Body of pancreas (tissue), 4 donors: ENCODE data around the gene SGSH. TPM values are rescaled to one million over a fixed set of nuclear protein-coding genes. Genes with fewer than 3 reads are reported as not detected.

Experiments used
- ATAC-seq: fragments of 150-250 bp; one replicate; pipeline ENCODE4 v1.9.1; 2016
- DNase-seq, 4 donors: peaks; one replicate each; pipeline ENCODE4 v3.0.0-alpha.2; 2019
- H3K27ac ChIP-seq, 4 donors: fragments of 200-600 bp; sonication (generic); 1 replicate in 3 of 4; 2 replicates in 1 of 4; pipeline versions ENCODE4 v1.5.1 to v1.6.1; 2016 to 2019; ENCODE audit warnings: mild to moderate bottlenecking in 1 of 4, mixed read lengths in 1 of 4, moderate library complexity in 1 of 4
- H3K27me3 ChIP-seq, 2 donors: fragments of 200-600 bp; sonication (generic); one replicate each; pipeline ENCODE4 v1.6.0; 2016; ENCODE audit warnings: mild to moderate bottlenecking in 1 of 2
- H3K36me3 ChIP-seq, 2 donors: fragments of 200-600 bp; sonication (generic); replicated peaks in 1 of 2; 2 replicates each; pipeline ENCODE4 v1.5.1; 2016; ENCODE audit warnings: low read depth in 2 of 2; ENCODE audit not compliant: insufficient read depth in 1 of 2
- H3K4me1 ChIP-seq: fragments of 200-600 bp; sonication (generic); one replicate; pipeline ENCODE4 v1.6.0; 2016
- H3K4me3 ChIP-seq, 2 donors: fragments of 200-600 bp; sonication (generic); 1 replicate in 1 of 2; 2 replicates in 1 of 2; pipeline ENCODE4 v1.5.1; 2016 to 2019
- H3K9me3 ChIP-seq, 3 donors: fragments of 200-600 bp; sonication (generic); 1 replicate in 2 of 3; 2 replicates in 1 of 3; pipeline ENCODE4 v1.5.1; 2016
- CTCF ChIP-seq, 7 experiments: fragments of 450-650 bp in 4 of 7; fragments of 200-600 bp in 3 of 7; sonication (generic) in 3 of 7; IDR thresholded peaks; one replicate each; pipeline ENCODE4 v1.5.1; 2016 to 2019; ENCODE audit warnings: antibody characterized with exemption in 7 of 7
- POLR2A ChIP-seq, 3 donors: fragments of 450-650 bp; IDR thresholded peaks; one replicate each; pipeline ENCODE4 v1.6.1; 2016; ENCODE audit warnings: antibody characterized with exemption in 3 of 3, mild to moderate bottlenecking in 2 of 3
- WGBS, 2 donors: methylation state at CpG; one replicate each; pipeline ENCODE4 v1.1.5; 2017; 5-methylcytosine and 5-hydroxymethylcytosine counted together
- intact Hi-C: fragments of 100-400 bp; cut with DNase I; formaldehyde crosslinking; loops from one replicate; pipeline ENCODE4 v1.15.1; 2023
- total RNA-seq, 2 donors: library from RNA; depleted of rRNA; stranded (reverse); fragments of >200 nt; gene quantifications; one replicate each; pipeline ENCODE4 v1.1.0, GENCODE V29; 2016

Gene SGSH
- total RNA-seq, 2 donors from 2014 or later: 29.6 to 42.8 TPM

- no peak overlapping the region for H3K4me3 ChIP-seq
- DNase-seq (no peak), ATAC-seq (no peak)
- intact Hi-C loops: no loop called here
- TF ChIP-seq POLR2A (IDR thresholded peaks at IDR 0.05) (no peak), CTCF (IDR thresholded peaks at IDR 0.05) (no peak)
- 79 to 80% methylated on average over 12 to 30 of the region's 30 CpGs for WGBS, 2 donors
- no peak overlapping the region for H3K27ac ChIP-seq
- peaks cover 7% of the 10 kb centered on the region for H3K4me1 ChIP-seq
- H3K27me3 ChIP-seq: no peaks in the 10 kb centered on the region
- H3K9me3 ChIP-seq: no peaks in the 10 kb centered on the region
- no peaks in the 10 kb centered on the region for H3K36me3 ChIP-seq
Observed at GRCh38 chr17:80182118-80182844, 37.9 kb downstream of the SGSH start.

GRCh38 chr17:80181431-80181830 is 38.7 kb downstream of the SGSH start:
- 87 to 90% methylated on average over 14 to 17 of the region's 17 CpGs for WGBS, 2 donors
- Histone ChIP-seq H3K4me1 (no peaks in the 10 kb centered on the region), H3K9me3 (no peaks in the 10 kb centered on the region), H3K36me3 (no peaks in the 10 kb centered on the region), H3K4me3 (no peak overlapping the region), H3K27ac (no peak overlapping the region), H3K27me3 (no peaks in the 10 kb centered on the region)
- TF ChIP-seq CTCF (IDR thresholded peaks at IDR 0.05) (no peak), POLR2A (IDR thresholded peaks at IDR 0.05) (no peak)
- intact Hi-C loops: no loop called here
- no peak for DNase-seq
- no peak for ATAC-seq

DNA sequence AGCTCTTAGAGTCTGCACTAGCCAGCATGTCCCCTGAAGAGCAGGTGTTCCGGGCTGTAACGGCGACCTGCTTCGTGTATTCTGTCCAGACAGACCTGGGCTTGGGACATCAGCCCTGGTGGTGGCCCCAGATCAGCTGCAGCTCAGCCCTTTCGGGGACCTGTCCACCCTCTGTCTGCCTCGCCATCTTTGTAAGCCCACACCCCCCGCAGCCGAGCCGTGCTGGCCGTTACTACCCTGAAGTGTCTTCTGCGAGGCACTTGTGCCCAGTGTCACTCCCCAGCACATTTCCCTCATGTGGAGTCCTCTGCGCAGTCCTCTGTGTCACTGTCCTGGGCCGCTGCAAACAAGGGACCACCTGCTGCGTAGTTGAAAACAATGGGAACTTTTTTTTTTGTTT is 39.9 kb downstream of the SGSH start:
- H3K27ac ChIP-seq: no peak overlapping the region
- H3K4me1 ChIP-seq: no peaks in the 10 kb centered on the region
- DNase-seq (no peak), ATAC-seq (no peak)
- no peaks in the 10 kb centered on the region for H3K27me3 ChIP-seq
- TF ChIP-seq CTCF (IDR thresholded peaks at IDR 0.05): no peak
- no peak for TF ChIP-seq POLR2A (IDR thresholded peaks at IDR 0.05)
- H3K36me3 ChIP-seq: no peaks in the 10 kb centered on the region
- intact Hi-C loops: no loop called here
- no peaks in the 10 kb centered on the region for H3K9me3 ChIP-seq
- WGBS, 2 donors: 72 to 73% methylated on average over 12 to 14 of the region's 14 CpGs
- no peak overlapping the region for H3K4me3 ChIP-seq

GRCh38 chr17:80177986-80178595 is 42.0 kb downstream of the SGSH start:
- intact Hi-C loops: no loop called here
- Histone ChIP-seq H3K27me3 (no peaks in the 10 kb centered on the region), H3K36me3 (no peaks in the 10 kb centered on the region), H3K27ac (no peak overlapping the region), H3K4me3 (no peak overlapping the region), H3K9me3 (no peaks in the 10 kb centered on the region), H3K4me1 (no peaks in the 10 kb centered on the region)
- DNase-seq: no peak
- 65 to 72% methylated on average over 20 to 21 of the region's 21 CpGs for WGBS, 2 donors
- no peak for TF ChIP-seq POLR2A (IDR thresholded peaks at IDR 0.05)
- TF ChIP-seq CTCF (IDR thresholded peaks at IDR 0.05): no peak
- ATAC-seq: no peak

- Histone ChIP-seq H3K9me3 (no peaks in the 10 kb centered on the region), H3K36me3 (no peaks in the 10 kb centered on the region), H3K27ac (no peak overlapping the region), H3K27me3 (no peaks in the 10 kb centered on the region), H3K4me3 (no peak overlapping the region), H3K4me1 (no peaks in the 10 kb centered on the region)
- intact Hi-C loops: no loop called here
- TF ChIP-seq CTCF (IDR thresholded peaks at IDR 0.05): no peak
- TF ChIP-seq POLR2A (IDR thresholded peaks at IDR 0.05): no peak
- DNase-seq: no peak
- WGBS, 2 donors: 74 to 79% methylated on average over 8 to 11 of the region's 11 CpGs
- ATAC-seq: no peak
Observed at GRCh38 chr17:80176757-80177156, 43.4 kb downstream of the SGSH start.
